CD14-positive monocyte (primary cell): ENCODE measurements around the gene NEMP1. TPM values are rescaled to one million over a fixed set of nuclear protein-coding genes. Genes with fewer than 3 reads are reported as not detected.

Experiments
- DNase-seq, 3 donors: peaks; one replicate each; pipeline ENCODE4 v3.0.0-alpha.2; 2011 to 2022
- H2AFZ ChIP-seq: 2 replicates; pipeline ENCODE4 v1.6.0; 2012; ENCODE audit warnings: mild to moderate bottlenecking, low read depth, low read length, inconsistent platforms; ENCODE audit not compliant: insufficient read depth, poor library complexity, severe bottlenecking
- H3K27ac ChIP-seq, 2 donors: 1 replicate in 1 of 2; 2 replicates in 1 of 2; pipeline ENCODE4 v1.5.1; 2012 to 2013; ENCODE audit warnings: low read length in 2 of 2, control low read depth in 1 of 2, inconsistent platforms in 1 of 2, low read depth in 1 of 2, mild to moderate bottlenecking in 1 of 2
- H3K27me3 ChIP-seq, 2 donors: one replicate each; pipeline versions ENCODE4 v1.6.0 to v1.6.1; 2011 to 2013; ENCODE audit warnings: low read length in 2 of 2; ENCODE audit not compliant: control insufficient read depth in 2 of 2, insufficient read depth in 2 of 2
- H3K36me3 ChIP-seq, 2 donors: replicated peaks in 1 of 2; 1 replicate in 1 of 2; 2 replicates in 1 of 2; pipeline versions ENCODE4 v1.5.1 to v1.6.1; 2012 to 2013; ENCODE audit warnings: low read length in 2 of 2, control low read depth in 1 of 2, inconsistent platforms in 1 of 2, mild to moderate bottlenecking in 1 of 2; ENCODE audit not compliant: insufficient read depth in 2 of 2, control insufficient read depth in 1 of 2
- H3K4me1 ChIP-seq, 2 donors: 1 replicate in 1 of 2; 2 replicates in 1 of 2; pipeline versions ENCODE4 v1.5.1 to v1.6.1; 2012 to 2013; ENCODE audit warnings: low read length in 2 of 2, control low read depth in 1 of 2, inconsistent platforms in 1 of 2, mild to moderate bottlenecking in 1 of 2, moderate library complexity in 1 of 2; ENCODE audit not compliant: insufficient read depth in 2 of 2, control insufficient read depth in 1 of 2
- H3K4me2 ChIP-seq: replicated peaks from 2 replicates; pipeline ENCODE3; 2012; ENCODE audit warnings: low read length, moderate library complexity, mild to moderate bottlenecking; ENCODE audit not compliant: poor library complexity, severe bottlenecking; ENCODE audit errors: extremely low read depth
- H3K4me3 ChIP-seq, 3 experiments: fragments of 200-600 bp in 1 of 3; sonication (generic) in 1 of 3; replicated peaks in 1 of 3; 1 replicate in 2 of 3; 2 replicates in 1 of 3; pipeline ENCODE4 v1.5.1; 2011 to 2013; ENCODE audit warnings: low read length in 3 of 3, mild to moderate bottlenecking in 3 of 3, control low read depth in 2 of 3, low read depth in 2 of 3, inconsistent platforms in 1 of 3, moderate library complexity in 1 of 3
- H3K79me2 ChIP-seq: 2 replicates; pipeline ENCODE4 v1.6.0; 2012; ENCODE audit warnings: mild to moderate bottlenecking, control low read depth, inconsistent platforms, low read length, moderate library complexity; ENCODE audit not compliant: insufficient read depth
- H3K9ac ChIP-seq: 2 replicates; pipeline ENCODE4 v1.6.0; 2017; ENCODE audit warnings: low read length, mild to moderate bottlenecking; ENCODE audit not compliant: insufficient read depth, poor library complexity, severe bottlenecking
- H3K9me3 ChIP-seq, 2 donors: replicated peaks in 1 of 2; 1 replicate in 1 of 2; 2 replicates in 1 of 2; pipeline versions ENCODE4 v1.5.1 to v1.6.1; 2012 to 2013; ENCODE audit warnings: low read length in 2 of 2, control low read depth in 1 of 2; ENCODE audit not compliant: control insufficient read depth in 1 of 2, insufficient read depth in 1 of 2
- H4K20me1 ChIP-seq: 2 replicates; pipeline ENCODE4 v1.6.0; 2012; ENCODE audit warnings: mild to moderate bottlenecking, low read length, control low read depth, moderate library complexity; ENCODE audit not compliant: insufficient read depth
- H3K27ac Mint-ChIP-seq, 7 donors: one replicate each; pipeline ENCODE4 v1.8.0; 2020; ENCODE audit warnings: mild to moderate bottlenecking in 7 of 7, mixed read lengths in 7 of 7, moderate library complexity in 6 of 7, inconsistent platforms in 2 of 7
- H3K27me3 Mint-ChIP-seq, 3 donors: one replicate each; pipeline ENCODE4 v1.8.0; 2021 to 2022; ENCODE audit warnings: low read depth in 3 of 3, mild to moderate bottlenecking in 3 of 3, mixed read lengths in 3 of 3, moderate library complexity in 3 of 3, inconsistent platforms in 1 of 3
- H3K36me3 Mint-ChIP-seq, 2 donors: one replicate each; pipeline ENCODE4 v1.8.0; 2020; ENCODE audit warnings: mixed read lengths in 2 of 2, inconsistent platforms in 1 of 2, mild to moderate bottlenecking in 1 of 2
- H3K4me1 Mint-ChIP-seq: one replicate; pipeline ENCODE4 v1.8.0; 2020; ENCODE audit warnings: mild to moderate bottlenecking, mixed read lengths
- H3K4me3 Mint-ChIP-seq, 2 donors: one replicate each; pipeline ENCODE4 v1.8.0; 2020; ENCODE audit warnings: mild to moderate bottlenecking in 2 of 2, mixed read lengths in 2 of 2, moderate library complexity in 1 of 2
- H3K9me3 Mint-ChIP-seq, 7 donors: one replicate each; pipeline ENCODE4 v1.8.0; 2020 to 2022; ENCODE audit warnings: mixed read lengths in 7 of 7, mild to moderate bottlenecking in 6 of 7, moderate library complexity in 6 of 7, inconsistent platforms in 2 of 7
- CTCF ChIP-seq: fragments of 200-600 bp; IDR thresholded peaks from one replicate; pipeline ENCODE4 v1.8.0; 2022; ENCODE audit warnings: antibody characterized with exemption, mild to moderate bottlenecking
- WGBS: methylation state at CpG from one replicate; pipeline ENCODE4 v1.1.5; 2013; ENCODE audit warnings: missing lambda C conversion rate; ENCODE audit not compliant: insufficient coverage; 5-methylcytosine and 5-hydroxymethylcytosine counted together
- intact Hi-C, 2 donors: fragments of 100-400 bp; cut with micrococcal nuclease; formaldehyde crosslinking; loops; one replicate each; pipeline versions ENCODE4 v1.15.0 to v1.15.1; 2023
- polyA plus RNA-seq, 3 donors: library from polyadenylated mRNA; depleted of rRNA in 1 of 3; unstranded in 2 of 3; stranded (reverse) in 1 of 3; fragments of 300-500 nt in 2 of 3; fragments of >200 nt in 1 of 3; fragmentation: Illumina TruSeq in 2 of 3; gene quantifications; 1 replicate in 2 of 3; 2 replicates in 1 of 3; pipeline ENCODE4 v1.2.3, GENCODE V29; 2012 to 2021

The NEMP1 gene
- polyA plus RNA-seq, 3 donors: 1.9 to 4.6 (median 2.2) TPM

- H3K9ac ChIP-seq: no peak overlapping the region
- Mint-ChIP-seq H3K27me3 (no peaks in the 10 kb centered on the region), H3K27ac (peak overlapping the region in 4 of 7 donors; percentile 50 to 81 (median 72)), H3K4me1 (peaks cover 56% of the 10 kb centered on the region), H3K4me3 (no peak overlapping the region), H3K36me3 (peaks cover 74 to 93% of the 10 kb centered on the region in 2 donors), H3K9me3 (peaks cover 0 to 2% (median 0%) of the 10 kb centered on the region in 7 donors)
- intact Hi-C loops: no loop called here
- 100% methylated on average over 4 of the region's 12 CpGs for WGBS
- H4K20me1 ChIP-seq: peaks cover 100% of the 10 kb centered on the region
- no peak overlapping the region for H3K4me2 ChIP-seq
- peaks cover 22 to 58% of the 10 kb centered on the region in 2 donors for H3K4me1 ChIP-seq
- H3K27ac ChIP-seq: peak overlapping the region in 1 of 2 donors; percentile 48
- H3K27me3 ChIP-seq: no peaks in the 10 kb centered on the region
- TF ChIP-seq CTCF: no peak
- no peaks in the 10 kb centered on the region for H3K9me3 ChIP-seq
- no peak overlapping the region for H3K4me3 ChIP-seq
- H2AFZ ChIP-seq: no peak overlapping the region
- DNase-seq: no peak
- peaks cover 67 to 91% of the 10 kb centered on the region in 2 donors for H3K36me3 ChIP-seq
- peaks cover 44% of the 10 kb centered on the region for H3K79me2 ChIP-seq
Measured at GRCh38 chr12:57104292-57104910, 25.8 kb upstream of the NEMP1 start.

- no peaks in the 10 kb centered on the region for H3K27me3 ChIP-seq
- H3K27ac ChIP-seq: peak overlapping the region in 1 of 2 donors; percentile 48
- no peaks in the 10 kb centered on the region for H3K27me3 Mint-ChIP-seq
- TF ChIP-seq CTCF: no peak
- H3K9me3 Mint-ChIP-seq: peaks cover 0 to 2% (median 0%) of the 10 kb centered on the region in 7 donors
- H3K9ac ChIP-seq: no peak overlapping the region
- H3K4me3 ChIP-seq: no peak overlapping the region
- peaks cover 73 to 96% of the 10 kb centered on the region in 2 donors for H3K36me3 ChIP-seq
- no peak overlapping the region for H3K4me2 ChIP-seq
- H3K4me1 Mint-ChIP-seq: peaks cover 59% of the 10 kb centered on the region
- peaks cover 100% of the 10 kb centered on the region for H4K20me1 ChIP-seq
- no peak overlapping the region for H3K4me3 Mint-ChIP-seq
- no peaks in the 10 kb centered on the region for H3K9me3 ChIP-seq
- peaks cover 79 to 98% of the 10 kb centered on the region in 2 donors for H3K36me3 Mint-ChIP-seq
- WGBS: 100% methylated on average over 2 of the region's 7 CpGs
- peaks cover 18 to 54% of the 10 kb centered on the region in 2 donors for H3K4me1 ChIP-seq
- peak overlapping the region in 1 of 7 donors; percentile 79 for H3K27ac Mint-ChIP-seq
- no peak for DNase-seq
- H2AFZ ChIP-seq: no peak overlapping the region
- H3K79me2 ChIP-seq: peaks cover 44% of the 10 kb centered on the region
- intact Hi-C loops: no loop called here
Measured at GRCh38 chr12:57103856-57104255, 25.3 kb upstream of the NEMP1 start.
